H1 (cell line): Measurements from ENCODE around the gene GRIP2. TPM values are rescaled to one million over a fixed set of nuclear protein-coding genes. Genes with fewer than 3 reads are reported as not detected.

Experiments used
- CTCF ChIA-PET: fragments of 300-600 bp; sonication (Branson Sonifier 250); formaldehyde crosslinking; loops from one replicate; lab custom pipeline; 2021; ENCODE audit not compliant: partially characterized antibody; lab: Charles Lee
- POLR2A ChIA-PET: fragments of 300-600 bp; sonication (Branson Sonifier 250); formaldehyde crosslinking; loops from one replicate; lab custom pipeline; 2021; ENCODE audit warnings: inconsistent platforms; ENCODE audit not compliant: partially characterized antibody; lab: Charles Lee
- DNase-seq, 2 experiments: peaks; one replicate each; pipeline versions ENCODE4 v3.0.0 to v3.0.0-alpha.2; 2010 to 2022; ENCODE audit warnings: low spot score in 2 of 2, low read depth in 1 of 2, mixed read lengths in 1 of 2
- FAIRE-seq: peaks from 2 replicates; lab custom pipeline; 2011; peaks lifted over from hg19 to GRCh38; lab: Jason Lieb, UNC
- H2AFZ ChIP-seq: 2 replicates; pipeline ENCODE4 v1.8.1; 2012; ENCODE audit warnings: low read length, inconsistent platforms
- H2AK5ac ChIP-seq: 2 replicates; pipeline ENCODE4 v1.6.1; 2013; ENCODE audit warnings: low read depth, low read length
- H2BK120ac ChIP-seq: replicated peaks from 2 replicates; pipeline ENCODE3; 2013; ENCODE audit warnings: low read depth, low read length, inconsistent platforms
- H2BK12ac ChIP-seq: 2 replicates; pipeline ENCODE4 v1.6.1; 2013; ENCODE audit warnings: low read depth, low read length
- H2BK15ac ChIP-seq: 2 replicates; pipeline ENCODE4 v1.6.1; 2013; ENCODE audit warnings: low read length
- H2BK20ac ChIP-seq: 2 replicates; pipeline ENCODE4 v1.6.1; 2013; ENCODE audit warnings: low read length
- H2BK5ac ChIP-seq: 2 replicates; pipeline ENCODE4 v1.6.1; 2013; ENCODE audit warnings: low read depth, low read length
- H3K14ac ChIP-seq: 2 replicates; pipeline ENCODE4 v1.6.1; 2013; ENCODE audit warnings: inconsistent platforms; ENCODE audit not compliant: insufficient read length
- H3K18ac ChIP-seq: 2 replicates; pipeline ENCODE4 v1.6.1; 2013; ENCODE audit warnings: low read length; ENCODE audit errors: extremely low read depth
- H3K23ac ChIP-seq: 2 replicates; pipeline ENCODE4 v1.6.1; 2013; ENCODE audit warnings: inconsistent platforms; ENCODE audit not compliant: insufficient read length
- H3K23me2 ChIP-seq: 2 replicates; pipeline ENCODE4 v1.6.1; 2013; ENCODE audit warnings: low read depth, low read length
- H3K27ac ChIP-seq: 2 replicates; pipeline ENCODE4 v1.6.1; 2011; ENCODE audit warnings: low read depth, low read length, inconsistent platforms
- H3K27me3 ChIP-seq, 4 experiments: replicated peaks in 1 of 4; 1 replicate in 1 of 4; 2 replicates in 3 of 4; pipeline versions ENCODE4 v1.6.1 to v1.8.1; 2011 to 2013; ENCODE audit warnings: low read length in 3 of 4, mild to moderate bottlenecking in 3 of 4, inconsistent platforms in 2 of 4, mixed read lengths in 2 of 4, moderate library complexity in 1 of 4; ENCODE audit not compliant: control insufficient read depth in 3 of 4, insufficient read depth in 3 of 4; ENCODE audit errors: extremely low read depth in 1 of 4
- H3K36me3 ChIP-seq, 4 experiments: 2 replicates each; pipeline versions ENCODE4 v1.6.1 to v1.8.1; 2011 to 2013; ENCODE audit warnings: mild to moderate bottlenecking in 4 of 4, low read length in 3 of 4, moderate library complexity in 2 of 4, control low read depth in 1 of 4, inconsistent platforms in 1 of 4; ENCODE audit not compliant: insufficient read depth in 4 of 4, control insufficient read depth in 2 of 4
- H3K4ac ChIP-seq: replicated peaks from 2 replicates; pipeline ENCODE3; 2013; ENCODE audit warnings: low read length, low read depth, mixed read lengths, inconsistent platforms; ENCODE audit not compliant: insufficient read length
- H3K4me1 ChIP-seq, 4 experiments: replicated peaks in 1 of 4; 1 replicate in 1 of 4; 2 replicates in 3 of 4; pipeline versions ENCODE4 v1.6.1 to v1.8.1; 2011 to 2013; ENCODE audit warnings: low read length in 3 of 4, inconsistent platforms in 2 of 4, mixed read lengths in 1 of 4; ENCODE audit not compliant: insufficient read depth in 4 of 4, control insufficient read depth in 3 of 4
- H3K4me2 ChIP-seq, 2 experiments: 2 replicates each; pipeline versions ENCODE4 v1.6.1 to v1.8.1; 2011 to 2013; ENCODE audit warnings: low read depth in 2 of 2, low read length in 2 of 2, control low read depth in 1 of 2, inconsistent platforms in 1 of 2, mild to moderate bottlenecking in 1 of 2; ENCODE audit not compliant: insufficient read depth in 1 of 2
- H3K4me3 ChIP-seq, 4 experiments: fragments of 200-600, 300-600 bp in 1 of 4; sonication (generic), shearing (Covaris generic), sonication (Bioruptor Twin) in 1 of 4; 2 replicates each; pipeline versions ENCODE4 v1.5.1 to v1.8.1; 2011 to 2016; ENCODE audit warnings: low read length in 4 of 4, low read depth in 3 of 4, control low read depth in 2 of 4, inconsistent platforms in 2 of 4, mild to moderate bottlenecking in 2 of 4, mixed read lengths in 1 of 4, moderate library complexity in 1 of 4; ENCODE audit not compliant: insufficient read depth in 2 of 4; ENCODE audit errors: extremely low read depth in 1 of 4
- H3K56ac ChIP-seq: replicated peaks from 2 replicates; pipeline ENCODE3; 2013; ENCODE audit warnings: low read depth, mild to moderate bottlenecking, mixed read lengths, low read length, inconsistent platforms; ENCODE audit not compliant: insufficient read length
- H3K79me1 ChIP-seq: 2 replicates; pipeline ENCODE4 v1.6.1; 2013; ENCODE audit warnings: low read depth, low read length, control low read depth
- H3K79me2 ChIP-seq, 2 experiments: 2 replicates each; pipeline versions ENCODE4 v1.6.1 to v1.8.1; 2012 to 2013; ENCODE audit warnings: low read length in 2 of 2, mild to moderate bottlenecking in 2 of 2, inconsistent platforms in 1 of 2; ENCODE audit not compliant: insufficient read depth in 2 of 2, control insufficient read depth in 1 of 2
- H3K9ac ChIP-seq, 4 experiments: replicated peaks in 1 of 4; 1 replicate in 1 of 4; 2 replicates in 3 of 4; pipeline versions ENCODE4 v1.6.1 to v1.8.1; 2011 to 2013; ENCODE audit warnings: low read depth in 3 of 4, low read length in 3 of 4, control low read depth in 2 of 4, mild to moderate bottlenecking in 2 of 4, moderate library complexity in 2 of 4, inconsistent platforms in 1 of 4; ENCODE audit errors: extremely low read depth in 1 of 4
- H3K9me3 ChIP-seq, 2 experiments: 2 replicates each; pipeline versions ENCODE4 v1.6.1 to v1.8.1; 2012 to 2013; ENCODE audit warnings: mild to moderate bottlenecking in 2 of 2, moderate library complexity in 2 of 2, control low read depth in 1 of 2, inconsistent platforms in 1 of 2, low read depth in 1 of 2, low read length in 1 of 2, mixed read lengths in 1 of 2; ENCODE audit not compliant: insufficient read depth in 2 of 2
- H4K20me1 ChIP-seq, 2 experiments: replicated peaks in 1 of 2; 2 replicates each; pipeline versions ENCODE3 to v1.8.1; 2011 to 2013; ENCODE audit warnings: inconsistent platforms in 2 of 2, low read length in 2 of 2, mild to moderate bottlenecking in 1 of 2; ENCODE audit not compliant: insufficient read depth in 2 of 2, control insufficient read depth in 1 of 2
- H4K5ac ChIP-seq: 2 replicates; pipeline ENCODE4 v1.6.1; 2013; ENCODE audit warnings: low read length, low read depth, mixed read lengths, inconsistent platforms; ENCODE audit not compliant: insufficient read length
- H4K8ac ChIP-seq: 2 replicates; pipeline ENCODE4 v1.8.0; 2013; ENCODE audit warnings: mild to moderate bottlenecking, moderate library complexity, low read length, inconsistent platforms; ENCODE audit not compliant: insufficient read depth; ENCODE audit errors: extremely low read depth
- H4K91ac ChIP-seq: replicated peaks from 2 replicates; pipeline ENCODE3; 2013; ENCODE audit warnings: low read length, mixed read lengths, inconsistent platforms; ENCODE audit not compliant: insufficient read length
- CBX5 ChIP-seq: fragments of 300-800, 300-1000 bp; sonication (generic); IDR thresholded peaks from 2 replicates; pipeline ENCODE4 v1.7.1; 2016; ENCODE audit warnings: antibody characterized with exemption, low read length, low read depth
- CHD2 ChIP-seq: IDR thresholded peaks from 2 replicates; pipeline ENCODE4 v1.6.1; 2012; ENCODE audit warnings: low read length, improper control_type of control experiment
- GTF2F1 ChIP-seq: IDR thresholded peaks from 2 replicates; pipeline ENCODE4 v1.6.1; 2012; ENCODE audit warnings: low read depth, low read length, improper control_type of control experiment, borderline replicate concordance
- KDM4A ChIP-seq: IDR thresholded peaks from one replicate; pipeline ENCODE4 v1.7.1; 2012; ENCODE audit warnings: low read depth, mild to moderate bottlenecking, moderate library complexity, low read length, inconsistent platforms; ENCODE audit not compliant: severe bottlenecking
- MAX ChIP-seq: IDR thresholded peaks from 2 replicates; pipeline ENCODE4 v1.6.1; 2012; ENCODE audit warnings: inconsistent platforms
- NRF1 ChIP-seq: IDR thresholded peaks from 2 replicates; pipeline ENCODE4 v1.6.1; 2011; ENCODE audit warnings: mild to moderate bottlenecking, low read depth, low read length, improper control_type of control experiment
- RFX5 ChIP-seq: IDR thresholded peaks from 2 replicates; pipeline ENCODE4 v1.6.1; 2011; ENCODE audit warnings: low read depth, low read length, improper control_type of control experiment, borderline replicate concordance
- RXRA ChIP-seq: IDR thresholded peaks from 2 replicates; pipeline ENCODE4 v1.6.1; 2011; ENCODE audit warnings: low read depth, mild to moderate bottlenecking, low read length, moderate library complexity; ENCODE audit not compliant: insufficient read depth
- SAP30 ChIP-seq: fragments of 300-600 bp; sonication (generic); IDR thresholded peaks from 2 replicates; pipeline ENCODE4 v1.7.1; 2012; ENCODE audit warnings: low read length, moderate library complexity, mild to moderate bottlenecking, inconsistent platforms; ENCODE audit not compliant: insufficient read depth, insufficient replicate concordance
- SIX5 ChIP-seq: IDR thresholded peaks from 2 replicates; pipeline ENCODE4 v1.6.1; 2011; ENCODE audit warnings: mild to moderate bottlenecking, low read depth, low read length
- USF2 ChIP-seq: IDR thresholded peaks from 2 replicates; pipeline ENCODE4 v1.6.1; 2011; ENCODE audit warnings: low read length, improper control_type of control experiment
- WGBS, 2 experiments: shearing (Covaris generic) in 1 of 2; methylation state at CpG; one replicate each; pipeline versions ENCODE4 v1.1.6 to v1.1.7; 2013 to 2015; ENCODE audit warnings: low lambda C conversion rate in 2 of 2, mixed read lengths in 2 of 2, inconsistent platforms in 1 of 2, low coverage in 1 of 2, missing lambda C conversion rate in 1 of 2; ENCODE audit not compliant: insufficient replicate concordance in 2 of 2, insufficient coverage in 1 of 2, insufficient read length in 1 of 2; ENCODE audit errors: extremely low coverage in 1 of 2, missing lambda C conversion rate in 1 of 2; 5-methylcytosine and 5-hydroxymethylcytosine counted together
- polyA plus RNA-seq, 7 experiments: library from polyadenylated mRNA; depleted of rRNA in 3 of 7; stranded (reverse) in 5 of 7; unstranded in 2 of 7; fragments of >200 nt in 5 of 7; fragments of 200-250 nt in 2 of 7; gene quantifications; 1 replicate in 5 of 7; 2 replicates in 1 of 7; 4 replicates in 1 of 7; pipeline versions ENCODE4 v1.2.1 to v1.2.3, GENCODE V29; 2011 to 2013; ENCODE audit warnings: missing spikeins in 2 of 7, mixed read lengths in 2 of 7
- total RNA-seq: library from RNA; stranded (reverse); fragmentation: NEBNext Ultra II Directional; extraction: Animal tissue kit (Norgen Biotek cat#: 25700); gene quantifications from 2 replicates; pipeline ENCODE4 v1.2.1, GENCODE V29; 2021

Gene GRIP2
- total and polyA plus RNA-seq, 2 of the 8 experiments (the other 6 are each of a cell fraction or from before 2014, with no cell fraction given), result 2.5 to 6.4 TPM

DNA sequence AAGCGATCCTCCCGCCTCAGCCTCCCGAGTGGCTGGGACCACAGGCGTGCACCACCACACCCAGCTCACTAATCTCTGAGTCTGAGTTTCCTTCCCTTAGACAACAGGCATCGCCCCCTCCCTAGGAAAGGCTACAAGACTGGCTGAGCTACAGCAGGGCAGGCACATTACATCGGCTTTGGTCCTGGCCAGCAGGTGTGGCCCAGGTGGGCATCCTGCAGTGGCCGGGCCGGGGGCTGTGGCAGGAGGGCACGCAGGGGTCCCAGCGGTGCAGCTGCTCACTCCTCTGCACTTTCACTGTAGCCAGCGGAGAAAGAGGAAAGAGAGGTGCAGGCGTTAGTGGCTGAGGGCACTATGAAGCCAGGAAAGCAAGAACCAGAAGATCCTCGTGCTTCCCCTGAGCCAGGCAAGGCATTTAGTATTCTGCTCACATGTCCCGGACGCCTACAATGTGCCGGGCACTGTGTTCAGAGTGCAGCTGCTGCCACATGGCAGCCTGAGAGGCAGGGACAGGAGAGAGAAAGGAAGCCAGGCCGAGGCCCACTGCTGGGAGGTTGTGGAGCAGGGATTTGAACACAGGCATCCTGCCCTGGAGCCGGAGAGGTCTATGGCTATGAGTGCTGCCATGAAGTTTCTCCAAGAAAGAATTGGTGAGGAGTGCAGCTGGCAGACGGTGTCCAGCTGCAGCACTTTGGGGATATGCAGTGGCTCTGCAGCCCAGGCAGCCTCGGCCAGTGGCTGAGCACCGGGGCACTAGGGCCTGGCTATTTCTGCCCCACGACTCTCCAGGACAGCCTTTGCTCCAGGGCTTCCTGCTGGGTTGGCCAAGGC lies 22.3 kb downstream of the GRIP2 start:
- FAIRE-seq (no peak), DNase-seq (no peak)
- Histone ChIP-seq H3K14ac (no peak overlapping the region), H2BK120ac (no peak overlapping the region), H4K20me1 (no peaks in the 10 kb centered on the region), H3K27ac (no peak overlapping the region), H2AK5ac (no peak overlapping the region), H3K9me3 (no peaks in the 10 kb centered on the region), H4K5ac (no peak overlapping the region), H3K27me3 (no peaks in the 10 kb centered on the region), H2BK20ac (no peak overlapping the region), H3K36me3 (no peaks in the 10 kb centered on the region), H3K18ac (no peak overlapping the region), H3K56ac (no peak overlapping the region), H2BK5ac (no peak overlapping the region), H3K4ac (no peak overlapping the region), H4K8ac (no peak overlapping the region), H4K91ac (no peak overlapping the region), H3K4me3 (no peak overlapping the region), H3K79me2 (no peaks in the 10 kb centered on the region), H2BK12ac (no peak overlapping the region), H2AFZ (no peak overlapping the region), H3K23ac (no peak overlapping the region), H3K4me2 (no peak overlapping the region), H3K79me1 (no peaks in the 10 kb centered on the region), H3K9ac (no peak overlapping the region), H3K23me2 (no peaks in the 10 kb centered on the region), H3K4me1 (peaks cover 0 to 6% (median 3%) of the 10 kb centered on the region in 4 experiments; a peak in 4 of 7 replicates), H2BK15ac (no peak overlapping the region)
- ChIA-PET CTCF (interaction anchor here (1.0 to 9.5 kb wide), 9 partner anchors 8 to 314 kb away, joined by 3 to 103 read pairs (median 6); no protein-coding TSS in a partner anchor), POLR2A (interaction anchor here (1.3 kb wide), 1 partner anchor 9 kb away, joined by 3 read pairs; no protein-coding TSS in a partner anchor)
- WGBS, 2 experiments, result 83% methylated on average over 20 of the region's 22 CpGs; no CpG with 5 or more reads in 1 of the 2 experiments
- TF ChIP-seq RFX5, result no peak
- no peak for TF ChIP-seq USF2
- TF ChIP-seq CBX5, result no peak
- TF ChIP-seq SIX5, result no peak
- TF ChIP-seq RXRA, result no peak
- no peak for TF ChIP-seq KDM4A
- TF ChIP-seq NRF1, result no peak
- TF ChIP-seq CHD2, result no peak
- TF ChIP-seq GTF2F1, result no peak
- no peak for TF ChIP-seq MAX
- no peak for TF ChIP-seq SAP30
